Ishikawa (cell line): Measurements from ENCODE around the gene TJP1.

Source experiments
- NFIC ChIP-seq: IDR thresholded peaks from 2 replicates; pipeline ENCODE4 v1.6.1; 2012
- YY1 ChIP-seq: IDR thresholded peaks from 2 replicates; pipeline ENCODE4 v1.6.1; 2012; ENCODE audit warnings: low read depth

DNA sequence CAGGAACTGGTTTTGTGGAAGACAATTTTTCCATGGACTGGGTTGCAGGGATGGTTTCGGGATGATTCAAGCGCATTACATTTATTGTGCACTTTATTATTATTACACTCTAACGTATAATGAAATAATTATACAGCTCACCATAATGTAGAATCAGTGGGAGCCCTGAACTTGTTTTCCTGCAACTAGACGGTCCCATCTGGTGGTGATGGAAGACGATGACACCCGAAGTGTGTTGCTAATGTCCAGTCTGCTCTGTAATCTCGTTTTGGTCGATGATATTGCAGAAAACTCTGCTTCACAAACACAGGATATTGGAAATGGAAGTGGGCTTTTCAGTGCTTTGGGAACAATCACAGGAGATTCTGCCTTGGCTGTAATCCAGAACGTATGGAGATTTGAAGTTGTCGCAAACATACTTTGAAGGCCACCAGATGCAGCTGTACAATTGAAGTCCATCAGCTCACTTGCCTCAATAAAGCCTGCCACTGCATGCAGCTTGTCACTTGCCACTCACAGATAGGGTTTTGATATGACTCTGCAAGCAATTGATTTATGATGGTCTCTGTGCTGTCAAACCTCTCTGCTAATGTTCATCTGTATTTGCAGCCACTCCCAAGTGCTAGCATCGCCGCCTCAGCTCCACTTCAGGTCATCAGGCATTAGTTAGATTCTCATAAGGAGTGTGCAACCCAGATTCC is 141.7 kb downstream of the TJP1 start:
- TF ChIP-seq NFIC (no peak), YY1 (no peak)
